C1 segment of cervical spinal cord (tissue), 14 donors: ENCODE results near the gene KLF13.

Source experiments
- DNase-seq, 14 donors: peaks; one replicate each; lab custom pipeline; 2025; lab: John Stamatoyannopoulos, UW

Gene KLF13

DNA sequence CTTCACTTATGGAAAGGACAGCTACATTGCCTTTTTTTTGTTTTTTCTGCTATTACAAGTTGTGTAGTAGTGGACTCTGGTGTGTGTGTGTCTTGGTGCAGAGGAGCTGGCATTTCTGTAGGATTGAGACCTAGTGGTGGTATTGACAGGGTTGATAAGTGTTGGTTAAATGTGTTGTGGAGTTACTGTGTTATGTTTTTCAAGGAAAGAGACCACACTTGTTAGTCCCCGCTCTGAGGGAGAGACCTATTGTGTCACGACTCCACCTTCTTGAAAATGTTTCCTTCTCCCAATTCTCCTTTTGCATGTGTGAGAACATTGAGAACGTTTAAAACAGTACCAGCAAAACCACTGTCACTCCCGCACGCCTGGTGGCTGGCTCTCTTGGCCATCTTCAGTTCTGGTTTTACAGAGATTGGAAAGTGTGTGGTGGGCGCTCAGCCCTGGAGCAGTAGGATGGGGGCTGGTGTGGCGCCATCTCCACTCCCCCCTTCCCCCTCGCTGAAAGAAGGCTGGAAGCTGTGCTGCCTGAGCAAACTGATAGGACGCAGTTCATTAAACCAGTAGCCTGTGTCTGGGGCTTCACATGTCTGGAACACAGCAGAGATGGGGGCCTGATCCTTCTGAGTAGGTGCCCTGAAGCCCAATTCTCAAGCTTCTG is 5.5 kb downstream of the KLF13 start:
- no peak for DNase-seq

DNA sequence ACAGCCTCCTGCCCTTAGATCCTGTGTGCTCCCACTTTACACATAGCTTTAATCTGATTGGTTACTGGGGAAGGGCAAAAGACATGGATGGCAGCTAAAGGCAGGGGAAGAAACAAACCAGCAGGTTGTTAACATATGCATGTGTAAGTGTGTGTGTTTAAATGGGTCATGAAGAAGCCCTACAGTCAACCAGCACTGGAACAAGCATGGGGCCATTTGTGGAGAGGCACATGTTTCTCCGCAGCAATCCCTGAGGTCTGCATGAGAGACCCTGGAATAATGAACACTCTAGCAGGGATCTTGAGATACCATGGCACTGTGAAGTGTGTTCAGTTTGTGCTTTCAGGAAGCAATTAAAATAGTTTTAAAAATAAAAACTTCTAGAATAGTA is 6.0 kb downstream of the KLF13 start:
- no peak for DNase-seq

GRCh38 chr15:31333119-31333518 is 6.5 kb downstream of the KLF13 start:
- no peak for DNase-seq

GRCh38 chr15:31333820-31334219 is 7.2 kb downstream of the KLF13 start:
- no peak for DNase-seq

DNA sequence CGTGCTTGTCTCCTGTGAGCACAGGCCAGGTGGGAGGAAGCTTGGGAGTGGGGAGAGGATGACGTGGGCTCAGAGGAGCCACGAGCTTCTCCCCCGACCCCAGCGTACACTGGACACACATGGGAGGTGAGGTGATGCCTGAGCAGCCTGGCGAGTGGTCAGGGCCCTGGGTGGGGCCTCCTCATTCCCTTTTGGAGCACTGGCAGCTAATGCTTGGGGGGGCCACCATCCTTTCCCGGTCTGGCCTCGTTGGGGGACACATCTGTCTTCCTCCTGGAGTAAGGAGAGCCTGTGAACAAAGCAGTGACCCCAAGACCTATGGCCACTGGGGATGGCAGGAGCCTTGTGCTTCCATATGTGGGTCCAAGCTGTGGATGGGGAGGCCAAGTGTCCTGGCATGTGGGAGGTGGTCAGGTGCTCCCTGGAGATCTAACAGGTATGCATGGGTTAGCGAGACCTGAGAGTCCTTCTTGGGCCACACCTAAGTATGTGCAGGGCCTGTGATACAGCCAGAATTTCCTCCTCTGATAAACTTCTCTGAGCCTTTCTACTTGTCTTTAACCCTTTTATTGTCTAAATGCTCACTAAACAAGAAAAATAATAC is 9.5 kb downstream of the KLF13 start:
- no peak for DNase-seq

DNA sequence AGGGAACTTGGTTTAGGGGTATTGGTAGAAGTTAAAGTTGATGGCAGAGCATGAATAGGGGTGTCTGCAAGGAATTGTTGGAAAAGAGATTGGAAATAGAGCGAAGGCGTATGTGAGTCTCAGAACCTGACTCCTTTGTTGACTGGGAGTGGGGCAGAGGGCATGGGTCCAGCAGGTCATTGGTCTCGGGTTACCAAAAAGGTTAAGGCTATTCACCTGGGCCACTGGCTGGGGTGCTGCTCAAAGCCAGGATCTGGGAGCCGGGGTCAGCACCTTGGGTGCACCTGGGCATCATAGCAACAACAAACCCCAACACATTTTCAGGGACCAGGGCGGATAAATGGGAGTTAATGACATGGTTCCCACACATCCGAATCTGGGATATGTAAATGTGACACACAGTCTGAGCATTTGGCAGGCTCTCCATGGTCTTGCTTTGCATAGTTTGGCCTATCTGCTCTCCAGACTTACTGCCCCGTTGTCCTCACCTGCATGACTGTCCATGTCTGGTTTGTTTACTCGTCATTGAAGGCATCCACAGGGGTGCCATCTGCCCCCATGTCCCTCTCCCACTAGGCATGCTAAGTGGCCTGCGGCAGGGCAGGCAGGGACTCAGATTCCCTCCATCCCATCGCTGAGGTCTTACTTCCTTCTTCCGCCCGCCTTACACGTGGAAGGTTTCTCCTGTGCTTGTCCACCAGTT is 10.1 kb downstream of the KLF13 start:
- DNase-seq: peak in 1 of 14 donors; percentile 45

GRCh38 chr15:31337352-31338031 is 10.9 kb downstream of the KLF13 start:
- no peak for DNase-seq

DNA sequence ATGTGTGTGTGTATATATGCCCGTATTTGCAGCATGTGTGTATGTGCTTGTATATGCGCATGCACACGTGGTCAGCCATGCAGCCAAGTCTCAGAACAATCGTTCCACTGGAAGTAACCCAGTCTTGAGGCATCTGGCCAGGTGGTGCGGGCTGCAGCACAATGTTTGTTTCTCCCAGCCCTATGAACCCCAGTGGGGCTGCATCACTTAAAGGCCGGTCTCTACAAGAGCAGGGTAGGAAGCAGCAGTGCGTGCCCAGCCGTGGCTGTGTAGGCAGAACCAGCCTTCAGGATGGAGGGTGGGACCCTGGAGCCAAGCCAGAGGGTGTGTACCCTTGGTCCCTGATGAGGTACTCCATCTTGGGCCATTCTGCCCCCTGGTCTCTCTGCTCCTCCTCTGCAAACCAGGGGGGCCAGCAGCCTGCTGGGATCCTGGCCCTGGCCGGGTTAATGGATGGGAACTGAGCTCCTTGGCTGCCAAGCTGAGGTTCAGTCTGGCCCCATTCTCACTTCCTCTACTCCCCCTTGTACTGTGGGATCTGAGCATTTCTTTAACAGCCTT is 11.8 kb downstream of the KLF13 start:
- peak in 6 of 14 donors; percentile 37 to 69 (median 60) for DNase-seq

GRCh38 chr15:31338879-31339557 is 12.4 kb downstream of the KLF13 start:
- peak in 7 of 14 donors; percentile 37 to 69 (median 64) for DNase-seq

DNA sequence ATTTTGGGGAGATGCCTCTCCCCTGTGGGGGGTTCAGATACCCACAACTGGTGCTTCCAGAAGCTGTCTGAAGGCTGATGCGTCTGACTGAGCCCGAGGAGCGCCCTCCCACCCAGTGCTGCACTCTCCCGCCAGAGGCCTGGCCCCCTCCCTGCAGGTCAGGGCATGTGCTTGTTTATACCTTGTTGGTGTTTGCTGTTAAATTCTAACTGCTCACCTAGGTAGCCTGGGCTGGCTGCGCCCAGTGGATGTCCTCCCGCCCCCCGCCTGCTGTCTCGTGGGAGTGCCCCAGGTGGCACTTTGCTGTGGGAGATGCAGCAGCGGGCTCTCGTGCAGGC is 12.9 kb downstream of the KLF13 start:
- DNase-seq: no peak

- DNase-seq: peak in 1 of 14 donors; percentile 24
Observed at GRCh38 chr15:31340047-31340446, 13.4 kb downstream of the KLF13 start.

GRCh38 chr15:31340592-31340991 is 14.0 kb downstream of the KLF13 start:
- no peak for DNase-seq

GRCh38 chr15:31341071-31341470 is 14.4 kb downstream of the KLF13 start:
- peak in 5 of 14 donors; percentile 15 to 60 (median 41) for DNase-seq

GRCh38 chr15:31341496-31342195 is 15.0 kb downstream of the KLF13 start:
- no peak for DNase-seq

DNA sequence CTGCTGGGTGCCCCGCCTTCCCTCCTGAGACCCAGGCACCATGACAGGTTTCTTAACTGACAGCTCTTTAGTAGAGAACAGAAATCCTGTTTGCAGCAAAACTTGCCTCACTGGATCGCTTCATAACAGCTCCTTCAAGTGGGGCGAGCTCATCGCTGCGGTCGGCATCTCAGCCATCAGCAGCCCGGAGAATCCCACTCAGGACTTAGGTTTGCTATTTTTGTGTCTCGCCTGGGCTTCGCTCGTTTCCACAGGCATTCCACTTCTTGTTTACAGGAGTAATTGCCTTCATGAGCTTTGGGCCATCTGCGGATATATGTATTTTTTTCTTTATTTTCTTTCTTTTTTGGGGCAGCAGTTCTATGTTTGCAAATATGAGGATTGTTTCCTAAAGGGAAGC is 15.7 kb downstream of the KLF13 start:
- no peak for DNase-seq

- DNase-seq: no peak
Observed at GRCh38 chr15:31342781-31343626, 16.4 kb downstream of the KLF13 start.

GRCh38 chr15:31343831-31344230 is 17.2 kb downstream of the KLF13 start:
- DNase-seq: no peak

DNA sequence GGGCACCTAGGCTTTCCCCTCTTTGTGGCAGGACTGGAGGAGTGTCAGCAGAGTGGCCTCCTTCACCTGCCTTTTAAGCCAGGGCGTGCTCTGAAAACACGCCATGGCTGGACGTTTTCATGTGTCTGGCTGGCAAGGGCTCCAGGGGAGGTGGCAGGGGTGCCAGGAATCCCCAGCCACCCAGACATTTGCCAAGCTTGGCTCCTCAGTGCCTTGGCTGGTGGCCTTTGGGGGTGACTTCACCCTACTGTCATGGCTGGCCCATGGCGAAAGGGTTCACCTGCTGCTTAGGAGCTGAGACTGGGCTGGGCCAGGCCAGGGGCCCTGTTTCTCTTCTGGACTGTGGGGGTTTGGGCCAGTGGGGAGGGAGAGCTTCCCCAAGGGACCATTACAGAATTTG is 17.6 kb downstream of the KLF13 start:
- DNase-seq: peak in 3 of 14 donors; percentile 36 to 47 (median 46)

GRCh38 chr15:31344823-31345605 is 18.4 kb downstream of the KLF13 start:
- no peak for DNase-seq
